ENCODE data around the gene TECTA. TPM values are rescaled to one million over a fixed set of nuclear protein-coding genes. Genes with fewer than 3 reads are reported as not detected.

The TECTA gene
- total RNA-seq, 1 donor from 2014 or later = 0.75 TPM

DNA sequence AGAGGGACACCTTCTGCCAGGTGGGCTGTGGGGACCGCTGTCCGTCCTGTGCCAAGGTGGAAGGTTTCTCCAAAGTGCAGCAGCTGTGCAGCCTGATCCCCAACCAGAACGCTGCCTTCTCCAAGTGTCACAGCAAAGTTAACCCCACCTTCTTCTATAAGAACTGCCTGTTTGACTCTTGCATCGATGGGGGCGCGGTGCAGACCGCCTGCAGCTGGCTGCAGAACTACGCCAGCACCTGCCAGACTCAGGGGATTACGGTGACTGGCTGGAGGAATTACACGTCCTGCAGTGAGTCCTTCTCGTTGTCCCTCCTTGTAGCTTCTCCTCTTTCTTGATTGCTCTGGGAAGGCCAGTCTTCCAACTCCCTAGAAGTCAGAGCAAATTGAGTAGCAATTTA, 44.8 kb downstream of the TECTA start:
- Mint-ChIP-seq H3K4me3 (ENCODE audit: unreplicated experiment) (no peak overlapping the region), H3K27ac (ENCODE audit: unreplicated experiment) (no peak overlapping the region), H3K9me3 (ENCODE audit: low read depth) (no peaks in the 10 kb centered on the region), H3K4me1 (ENCODE audit: low read depth) (no peaks in the 10 kb centered on the region), H3K27me3 (ENCODE audit: low read depth) (no peaks in the 10 kb centered on the region), H3K36me3 (ENCODE audit: low read depth) (no peaks in the 10 kb centered on the region)
- DNase-seq (ENCODE audit: low spot score) = no peak
- TF ChIP-seq, protein P1, sequence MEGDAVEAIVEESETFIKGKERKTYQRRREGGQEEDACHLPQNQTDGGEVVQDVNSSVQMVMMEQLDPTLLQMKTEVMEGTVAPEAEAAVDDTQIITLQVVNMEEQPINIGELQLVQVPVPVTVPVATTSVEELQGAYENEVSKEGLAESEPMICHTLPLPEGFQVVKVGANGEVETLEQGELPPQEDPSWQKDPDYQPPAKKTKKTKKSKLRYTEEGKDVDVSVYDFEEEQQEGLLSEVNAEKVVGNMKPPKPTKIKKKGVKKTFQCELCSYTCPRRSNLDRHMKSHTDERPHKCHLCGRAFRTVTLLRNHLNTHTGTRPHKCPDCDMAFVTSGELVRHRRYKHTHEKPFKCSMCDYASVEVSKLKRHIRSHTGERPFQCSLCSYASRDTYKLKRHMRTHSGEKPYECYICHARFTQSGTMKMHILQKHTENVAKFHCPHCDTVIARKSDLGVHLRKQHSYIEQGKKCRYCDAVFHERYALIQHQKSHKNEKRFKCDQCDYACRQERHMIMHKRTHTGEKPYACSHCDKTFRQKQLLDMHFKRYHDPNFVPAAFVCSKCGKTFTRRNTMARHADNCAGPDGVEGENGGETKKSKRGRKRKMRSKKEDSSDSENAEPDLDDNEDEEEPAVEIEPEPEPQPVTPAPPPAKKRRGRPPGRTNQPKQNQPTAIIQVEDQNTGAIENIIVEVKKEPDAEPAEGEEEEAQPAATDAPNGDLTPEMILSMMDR (IDR thresholded peaks at IDR 0.05) = no peak

- TF ChIP-seq, protein P1 (IDR thresholded peaks at IDR 0.05) = no peak
- Mint-ChIP-seq H3K4me3 (ENCODE audit: unreplicated experiment) (no peak overlapping the region), H3K4me1 (ENCODE audit: low read depth) (no peaks in the 10 kb centered on the region), H3K27ac (ENCODE audit: unreplicated experiment) (no peak overlapping the region), H3K9me3 (ENCODE audit: low read depth) (no peaks in the 10 kb centered on the region), H3K27me3 (ENCODE audit: low read depth) (no peaks in the 10 kb centered on the region), H3K36me3 (ENCODE audit: low read depth) (no peaks in the 10 kb centered on the region)
- no peak for DNase-seq (ENCODE audit: low spot score)
Measured at GRCh38 chr11:121149116-121149515, 48.1 kb downstream of the TECTA start.

DNA sequence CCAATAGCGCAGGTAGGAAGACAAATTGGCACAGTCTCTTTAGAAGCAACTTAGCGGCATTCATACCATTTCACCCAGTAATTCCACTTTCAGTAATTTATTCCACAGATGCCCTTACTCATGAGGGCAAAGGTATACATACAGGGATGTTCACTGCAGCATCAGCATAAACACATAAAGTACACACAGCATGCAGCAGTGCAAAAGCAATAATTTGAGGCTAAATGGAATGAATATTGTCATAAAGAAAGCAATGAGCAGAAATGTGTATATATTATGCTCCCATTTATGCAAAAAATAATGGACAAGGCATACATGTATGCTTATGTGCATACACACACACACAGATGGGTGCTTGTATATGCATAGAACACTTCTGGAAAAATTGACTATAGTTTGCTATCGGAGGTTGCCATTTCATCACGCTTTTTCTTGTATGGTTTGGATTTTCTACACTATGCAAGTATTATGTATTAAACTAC, 50.2 kb downstream of the TECTA start:
- TF ChIP-seq, protein P1 (IDR thresholded peaks at IDR 0.05) = no peak
- H3K4me3 Mint-ChIP-seq (ENCODE audit: unreplicated experiment) = no peak overlapping the region
- no peak for DNase-seq (ENCODE audit: low spot score)

GRCh38 chr11:121152764-121153163, 51.7 kb downstream of the TECTA start:
- DNase-seq (ENCODE audit: low spot score) = no peak
- H3K27ac Mint-ChIP-seq (ENCODE audit: unreplicated experiment) = no peak overlapping the region
- no peaks in the 10 kb centered on the region for H3K27me3 Mint-ChIP-seq (ENCODE audit: low read depth)
- no peaks in the 10 kb centered on the region for H3K36me3 Mint-ChIP-seq (ENCODE audit: low read depth)
- TF ChIP-seq, protein P1 (IDR thresholded peaks at IDR 0.05) = no peak
- no peaks in the 10 kb centered on the region for H3K4me1 Mint-ChIP-seq (ENCODE audit: low read depth)
- no peak overlapping the region for H3K4me3 Mint-ChIP-seq (ENCODE audit: unreplicated experiment)
- no peaks in the 10 kb centered on the region for H3K9me3 Mint-ChIP-seq (ENCODE audit: low read depth)

More for the DNA sequence above, 50.2 kb downstream of the TECTA start:
- H3K4me1 Mint-ChIP-seq (ENCODE audit: low read depth) = no peaks in the 10 kb centered on the region
- H3K9me3 Mint-ChIP-seq (ENCODE audit: low read depth) = no peaks in the 10 kb centered on the region
- H3K27ac Mint-ChIP-seq (ENCODE audit: unreplicated experiment) = no peak overlapping the region
- no peaks in the 10 kb centered on the region for H3K36me3 Mint-ChIP-seq (ENCODE audit: low read depth)
- H3K27me3 Mint-ChIP-seq (ENCODE audit: low read depth) = no peaks in the 10 kb centered on the region

- H3K4me3 Mint-ChIP-seq (ENCODE audit: unreplicated experiment) = no peak overlapping the region
- TF ChIP-seq, protein P1 (IDR thresholded peaks at IDR 0.05) = no peak
- no peaks in the 10 kb centered on the region for H3K36me3 Mint-ChIP-seq (ENCODE audit: low read depth)
- H3K9me3 Mint-ChIP-seq (ENCODE audit: low read depth) = no peaks in the 10 kb centered on the region
- no peak overlapping the region for H3K27ac Mint-ChIP-seq (ENCODE audit: unreplicated experiment)
- H3K27me3 Mint-ChIP-seq (ENCODE audit: low read depth) = no peaks in the 10 kb centered on the region
- no peaks in the 10 kb centered on the region for H3K4me1 Mint-ChIP-seq (ENCODE audit: low read depth)
- DNase-seq (ENCODE audit: low spot score) = no peak
Measured at GRCh38 chr11:121153472-121153871, 52.4 kb downstream of the TECTA start.

Measured in chondrocyte (in vitro differentiated cells).